Common myeloid progenitor, CD34-positive (primary cell): ENCODE results near the gene TBC1D22A.

Experiments
- CTCF ChIA-PET: fragments of 350-600 bp; sonication (Branson Sonifier 250); formaldehyde crosslinking; loops from one replicate; lab custom pipeline; 2021; ENCODE audit warnings: antibody characterized with exemption; lab: Charles Lee
- POLR2A ChIA-PET: fragments of 350-600 bp; sonication (Branson Sonifier 250); formaldehyde crosslinking; loops from one replicate; lab custom pipeline; 2021; ENCODE audit warnings: antibody characterized with exemption; lab: Charles Lee
- DNase-seq, 3 donors: peaks; one replicate each; pipeline versions ENCODE4 v3.0.0 to v3.0.0-alpha.2; 2013
- H3K27ac ChIP-seq, 2 experiments: 1 replicate in 1 of 2; 2 replicates in 1 of 2; pipeline ENCODE4 v1.7.0; 2013; ENCODE audit warnings: inconsistent platforms in 2 of 2, low read length in 2 of 2, mild to moderate bottlenecking in 2 of 2, low read depth in 1 of 2, moderate library complexity in 1 of 2; ENCODE audit not compliant: severe bottlenecking in 2 of 2, insufficient read depth in 1 of 2, poor library complexity in 1 of 2
- H3K27me3 ChIP-seq, 5 experiments: replicated peaks in 2 of 5; 1 replicate in 3 of 5; 2 replicates in 2 of 5; pipeline versions ENCODE4 v1.6.1 to v1.7.0; 2013; ENCODE audit warnings: low read length in 4 of 5, mild to moderate bottlenecking in 2 of 5, moderate library complexity in 2 of 5, inconsistent platforms in 1 of 5; ENCODE audit not compliant: insufficient read depth in 5 of 5, control insufficient read depth in 4 of 5
- H3K36me3 ChIP-seq, 4 experiments: 1 replicate in 2 of 4; 2 replicates in 2 of 4; pipeline versions ENCODE4 v1.6.1 to v1.7.0; 2013; ENCODE audit warnings: low read length in 3 of 4, control low read depth in 1 of 4, mild to moderate bottlenecking in 1 of 4; ENCODE audit not compliant: control insufficient read depth in 4 of 4, insufficient read depth in 4 of 4
- H3K4me1 ChIP-seq, 4 experiments: 1 replicate in 3 of 4; 2 replicates in 1 of 4; pipeline versions ENCODE4 v1.6.1 to v1.7.1; 2013; ENCODE audit warnings: low read length in 3 of 4, mild to moderate bottlenecking in 3 of 4, control low read depth in 1 of 4, inconsistent platforms in 1 of 4, moderate library complexity in 1 of 4; ENCODE audit not compliant: control insufficient read depth in 4 of 4, insufficient read depth in 4 of 4; ENCODE audit errors: control extremely low read depth in 1 of 4
- H3K4me3 ChIP-seq, 7 experiments: 1 replicate in 4 of 7; 2 replicates in 3 of 7; pipeline versions ENCODE4 v1.5.1 to v1.7.0; 2013; ENCODE audit warnings: mild to moderate bottlenecking in 7 of 7, low read length in 6 of 7, moderate library complexity in 6 of 7, inconsistent platforms in 2 of 7, low read depth in 2 of 7, control low read depth in 1 of 7; ENCODE audit not compliant: insufficient read depth in 4 of 7, control insufficient read depth in 1 of 7; ENCODE audit errors: extremely low read depth in 1 of 7
- H3K9me3 ChIP-seq, 5 experiments: 1 replicate in 4 of 5; 2 replicates in 1 of 5; pipeline versions ENCODE4 v1.6.1 to v1.7.1; 2013; ENCODE audit warnings: low read length in 4 of 5, mild to moderate bottlenecking in 2 of 5, inconsistent platforms in 1 of 5, low read depth in 1 of 5, moderate library complexity in 1 of 5; ENCODE audit not compliant: control insufficient read depth in 4 of 5, insufficient read depth in 2 of 5; ENCODE audit errors: control extremely low read depth in 1 of 5
- WGBS: methylation state at CpG from one replicate; pipeline ENCODE4 v1.1.5; 2013; ENCODE audit not compliant: insufficient coverage; 5-methylcytosine and 5-hydroxymethylcytosine counted together

The TBC1D22A gene

DNA sequence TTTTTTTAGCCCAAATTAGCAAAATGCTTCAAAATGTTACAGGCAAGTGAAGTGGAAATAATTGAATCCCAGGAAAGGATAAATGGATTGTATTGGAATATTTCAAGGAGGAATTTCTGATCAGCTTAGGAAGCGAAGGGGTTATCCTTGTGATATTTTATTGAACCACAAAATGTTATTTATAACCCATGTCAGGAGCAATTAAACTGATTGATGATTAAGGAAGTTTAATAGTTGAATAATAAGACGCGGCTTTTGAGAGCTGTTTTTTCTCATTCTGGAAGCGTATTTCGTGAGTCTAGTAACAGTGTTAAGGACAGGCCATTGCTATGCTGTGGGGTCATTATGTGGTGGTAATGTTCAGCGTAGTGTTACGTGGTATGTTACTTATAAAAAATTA, 192.3 kb downstream of the TBC1D22A start:
- H3K4me1 ChIP-seq, result no peaks in the 10 kb centered on the region
- H3K4me3 ChIP-seq, result no peak overlapping the region
- CTCF ChIA-PET, result interaction anchor here (1.0 kb wide), 2 partner anchors 12 to 143 kb away, joined by 3 to 4 read pairs; no protein-coding TSS in a partner anchor
- H3K27me3 ChIP-seq, result no peaks in the 10 kb centered on the region
- no peaks in the 10 kb centered on the region for H3K9me3 ChIP-seq
- 100% methylated on average over 2 of the region's 7 CpGs for WGBS
- peaks cover 0 to 8% (median 2%) of the 10 kb centered on the region in 4 experiments for H3K36me3 ChIP-seq
- no peak for DNase-seq
- POLR2A ChIA-PET, result no interaction called here
- no peak overlapping the region for H3K27ac ChIP-seq

- peaks cover 0 to 3% (median under 1%) of the 10 kb centered on the region in 4 experiments for H3K36me3 ChIP-seq
- no peaks in the 10 kb centered on the region for H3K9me3 ChIP-seq
- DNase-seq, result no peak
- ChIA-PET POLR2A (no interaction called here), CTCF (no interaction called here)
- H3K4me1 ChIP-seq, result no peaks in the 10 kb centered on the region
- no peak overlapping the region for H3K27ac ChIP-seq
- no peaks in the 10 kb centered on the region for H3K27me3 ChIP-seq
- H3K4me3 ChIP-seq, result no peak overlapping the region
- WGBS, result 100% methylated on average over 15 of the region's 19 CpGs
These were observed 194.2 kb downstream of the TBC1D22A start for GRCh38 chr22:46956498-46957215.

GRCh38 chr22:46957521-46957920, 195.1 kb downstream of the TBC1D22A start:
- no peak for DNase-seq
- no peak overlapping the region for H3K27ac ChIP-seq
- 99% methylated on average over 10 of the region's 12 CpGs for WGBS
- no peaks in the 10 kb centered on the region for H3K36me3 ChIP-seq
- no peaks in the 10 kb centered on the region for H3K9me3 ChIP-seq
- CTCF ChIA-PET, result no interaction called here
- H3K4me1 ChIP-seq, result no peaks in the 10 kb centered on the region
- POLR2A ChIA-PET, result no interaction called here
- no peak overlapping the region for H3K4me3 ChIP-seq
- no peaks in the 10 kb centered on the region for H3K27me3 ChIP-seq

- Histone ChIP-seq H3K27ac (no peak overlapping the region), H3K9me3 (no peaks in the 10 kb centered on the region), H3K27me3 (no peaks in the 10 kb centered on the region), H3K4me1 (no peaks in the 10 kb centered on the region), H3K4me3 (no peak overlapping the region), H3K36me3 (no peaks in the 10 kb centered on the region)
- POLR2A ChIA-PET, result no interaction called here
- 99% methylated on average over 10 of the region's 10 CpGs for WGBS
- CTCF ChIA-PET, result no interaction called here
- no peak for DNase-seq
These were observed 195.7 kb downstream of the TBC1D22A start for GRCh38 chr22:46958191-46958590.

GRCh38 chr22:46958658-46959057, 196.2 kb downstream of the TBC1D22A start:
- 96% methylated on average over 9 of the region's 10 CpGs for WGBS
- no peak overlapping the region for H3K4me3 ChIP-seq
- no peak overlapping the region for H3K27ac ChIP-seq
- H3K9me3 ChIP-seq, result no peaks in the 10 kb centered on the region
- ChIA-PET CTCF (no interaction called here), POLR2A (no interaction called here)
- no peaks in the 10 kb centered on the region for H3K4me1 ChIP-seq
- no peaks in the 10 kb centered on the region for H3K27me3 ChIP-seq
- no peaks in the 10 kb centered on the region for H3K36me3 ChIP-seq
- no peak for DNase-seq

- no peak for DNase-seq
- no peaks in the 10 kb centered on the region for H3K9me3 ChIP-seq
- no peaks in the 10 kb centered on the region for H3K27me3 ChIP-seq
- no peaks in the 10 kb centered on the region for H3K4me1 ChIP-seq
- POLR2A ChIA-PET, result no interaction called here
- H3K27ac ChIP-seq, result no peak overlapping the region
- CTCF ChIA-PET, result no interaction called here
- WGBS, result 96% methylated on average over 13 of the region's 13 CpGs
- H3K4me3 ChIP-seq, result no peak overlapping the region
- no peaks in the 10 kb centered on the region for H3K36me3 ChIP-seq
These were observed 196.9 kb downstream of the TBC1D22A start for GRCh38 chr22:46959369-46959768.

DNA sequence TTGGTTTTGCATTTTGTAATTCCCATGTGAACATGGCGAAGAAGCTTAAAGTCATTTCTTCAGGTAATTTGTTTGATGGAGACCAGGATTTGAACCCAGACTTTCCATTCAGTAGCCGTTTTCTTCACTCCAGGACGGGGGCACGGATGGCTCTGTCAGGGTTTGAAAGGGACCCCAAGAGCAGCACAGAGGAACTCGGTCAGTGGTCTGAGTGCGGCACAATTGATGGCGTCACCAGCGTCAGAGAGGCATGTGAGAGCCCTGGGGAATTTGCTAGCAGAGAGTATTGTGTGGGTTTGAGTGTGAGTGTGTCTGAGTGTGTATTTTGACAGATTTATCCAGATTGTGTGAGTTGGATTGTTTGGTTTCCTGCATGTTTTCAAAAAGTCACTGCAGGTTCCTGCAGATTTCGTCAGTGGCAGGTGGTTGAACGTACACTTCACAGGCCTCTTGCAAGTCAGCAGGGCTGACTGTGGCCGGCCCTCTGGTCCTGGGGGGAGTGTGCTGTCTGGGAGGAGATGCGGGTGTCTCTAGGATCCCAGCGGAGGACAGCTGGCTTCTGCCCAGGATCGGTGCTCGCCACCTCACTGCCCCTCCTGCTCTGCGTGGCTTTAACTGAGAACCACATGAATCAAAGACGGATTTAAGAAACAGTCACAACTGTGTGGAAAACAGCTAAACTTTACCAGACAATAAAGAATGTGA, 199.3 kb downstream of the TBC1D22A start:
- H3K36me3 ChIP-seq, result no peaks in the 10 kb centered on the region
- H3K27ac ChIP-seq, result no peak overlapping the region
- ChIA-PET POLR2A (interaction anchor here (0.5 kb wide), 1 partner anchor 129 kb away, joined by 3 read pairs; no protein-coding TSS in a partner anchor), CTCF (no interaction called here)
- 95% methylated on average over 7 of the region's 17 CpGs for WGBS
- no peaks in the 10 kb centered on the region for H3K4me1 ChIP-seq
- DNase-seq, result no peak
- no peaks in the 10 kb centered on the region for H3K9me3 ChIP-seq
- H3K4me3 ChIP-seq, result no peak overlapping the region
- H3K27me3 ChIP-seq, result no peaks in the 10 kb centered on the region
